Measurements from ENCODE around the gene COPG1. TPM values are rescaled to one million over a fixed set of nuclear protein-coding genes. Genes with fewer than 3 reads are reported as not detected.

The COPG1 gene
- total and polyA plus RNA-seq, 8 donors: 81.4 to 137 (median 104) TPM

- WGBS, 2 donors: 91 to 95% methylated on average over 12 of the region's 12 CpGs
- intact Hi-C loops (cut with DNase I): no loop called here
- H3K4me1 ChIP-seq: no peaks in the 10 kb centered on the region
- H3K36me3 ChIP-seq: no peaks in the 10 kb centered on the region
- no peak for TF ChIP-seq CTCF (IDR thresholded peaks at IDR 0.05)
- H3K27ac ChIP-seq: no peak overlapping the region
- FAIRE-seq (no peak), ATAC-seq (no peak), DNase-seq (no peak)
- H3K27me3 ChIP-seq: no peaks in the 10 kb centered on the region
- no peak overlapping the region for H3K4me3 ChIP-seq
- H3K9me3 ChIP-seq: no peaks in the 10 kb centered on the region
Measured at GRCh38 chr3:129324855-129325254, 75.4 kb downstream of the COPG1 start.

GRCh38 chr3:129325383-129325782, 76.0 kb downstream of the COPG1 start:
- DNase-seq (no peak), FAIRE-seq (no peak), ATAC-seq (no peak)
- H3K4me3 ChIP-seq: no peak overlapping the region
- WGBS, 2 donors: 77 to 90% methylated on average over 3 of the region's 3 CpGs
- intact Hi-C loops (cut with DNase I): no loop called here
- no peaks in the 10 kb centered on the region for H3K27me3 ChIP-seq
- TF ChIP-seq CTCF (IDR thresholded peaks at IDR 0.05): no peak
- H3K9me3 ChIP-seq: no peaks in the 10 kb centered on the region
- no peak overlapping the region for H3K27ac ChIP-seq
- H3K36me3 ChIP-seq: no peaks in the 10 kb centered on the region
- no peaks in the 10 kb centered on the region for H3K4me1 ChIP-seq

- FAIRE-seq (no peak), ATAC-seq (no peak), DNase-seq (no peak)
- 87 to 89% methylated on average over 12 of the region's 12 CpGs for WGBS, 2 donors
- no peaks in the 10 kb centered on the region for H3K36me3 ChIP-seq
- no peaks in the 10 kb centered on the region for H3K9me3 ChIP-seq
- no peak overlapping the region for H3K4me3 ChIP-seq
- H3K27ac ChIP-seq: no peak overlapping the region
- TF ChIP-seq CTCF (IDR thresholded peaks at IDR 0.05): no peak
- intact Hi-C loops (cut with DNase I): no loop called here
- H3K4me1 ChIP-seq: no peaks in the 10 kb centered on the region
- H3K27me3 ChIP-seq: no peaks in the 10 kb centered on the region
Measured at GRCh38 chr3:129326138-129326537, 76.7 kb downstream of the COPG1 start.

GRCh38 chr3:129326595-129326994, 77.2 kb downstream of the COPG1 start:
- Histone ChIP-seq H3K36me3 (no peaks in the 10 kb centered on the region), H3K4me1 (no peaks in the 10 kb centered on the region), H3K9me3 (no peaks in the 10 kb centered on the region), H3K27ac (no peak overlapping the region), H3K4me3 (no peak overlapping the region), H3K27me3 (no peaks in the 10 kb centered on the region)
- no peak for DNase-seq
- WGBS, 2 donors: 84 to 86% methylated on average over 11 of the region's 11 CpGs
- intact Hi-C loops (cut with DNase I): no loop called here
- ATAC-seq: no peak
- TF ChIP-seq CTCF (IDR thresholded peaks at IDR 0.05): no peak
- FAIRE-seq: no peak

Small RNA genes lying within 50 kb of the gene (microRNA-seq; reads per million reads assigned to microRNA genes)
- 0.29 to 0.77 reads per million in 2 donors for gene MIR6826

Other genes starting within 250 kb of the COPG1 start
- under 1 TPM; 0.56 to 0.87 (median 0.67) TPM for gene EFCC1, start 248.3 kb upstream of the COPG1 start, total RNA-seq
- 1 to 10 TPM; 2.2 to 6.1 TPM for gene EFCC1, start 248.3 kb upstream of the COPG1 start, polyA plus RNA-seq
- not detected for gene GP9, start 188.8 kb upstream of the COPG1 start, total RNA-seq
- under 1 TPM in 1 of 2 donors, not detected in 1; 0.14 TPM for gene GP9, start 188.8 kb upstream of the COPG1 start, polyA plus RNA-seq
- gene RAB43, start 127.8 kb upstream of the COPG1 start, total RNA-seq: 10 to 100 TPM in 2 of 6 donors, 1 to 10 TPM in 4; 7.2 to 18.7 (median 8.9) TPM
- 1 to 10 TPM; 4.7 to 9.4 TPM for gene RAB43, start 127.8 kb upstream of the COPG1 start, polyA plus RNA-seq
- gene ISY1, start 88.5 kb upstream of the COPG1 start, total RNA-seq: 10 to 100 TPM in 5 of 6 donors, 1 to 10 TPM in 1; 9.2 to 17.2 (median 14.6) TPM
- gene ISY1, start 88.5 kb upstream of the COPG1 start, polyA plus RNA-seq: 10 to 100 TPM; 11.3 to 11.6 TPM
- 100 to 1,000 TPM; 169 to 277 (median 182) TPM for gene CNBP, start 65.7 kb upstream of the COPG1 start, total RNA-seq
- 100 to 1,000 TPM; 178 to 258 TPM for gene CNBP, start 65.7 kb upstream of the COPG1 start, polyA plus RNA-seq
- gene HMCES, start 29.3 kb downstream of the COPG1 start, total RNA-seq: 10 to 100 TPM in 4 of 6 donors, 1 to 10 TPM in 2; 8.1 to 14.0 (median 10.7) TPM
- 10 to 100 TPM in 1 of 2 donors, 1 to 10 TPM in 1; 8.0 to 22.5 TPM for gene HMCES, start 29.3 kb downstream of the COPG1 start, polyA plus RNA-seq
- under 1 TPM; 0.43 to 0.95 (median 0.79) TPM for gene EFCAB12, start 179.0 kb downstream of the COPG1 start, total RNA-seq
- gene EFCAB12, start 179.0 kb downstream of the COPG1 start, polyA plus RNA-seq: 1 to 10 TPM; 1.7 to 2.0 TPM
- gene MBD4, start 190.3 kb downstream of the COPG1 start, total RNA-seq: 10 to 100 TPM; 11.8 to 19.7 (median 15.0) TPM
- 10 to 100 TPM in 1 of 2 donors, 1 to 10 TPM in 1; 8.4 to 16.0 TPM for gene MBD4, start 190.3 kb downstream of the COPG1 start, polyA plus RNA-seq
- 10 to 100 TPM; 15.3 to 25.6 (median 20.9) TPM for gene IFT122, start 190.6 kb downstream of the COPG1 start, total RNA-seq
- 10 to 100 TPM; 19.8 to 37.1 TPM for gene IFT122, start 190.6 kb downstream of the COPG1 start, polyA plus RNA-seq